GM18951 (cell line): Measurements from ENCODE around the gene CHST15.

Experiments used
- POLR2A ChIP-seq: IDR thresholded peaks from 4 replicates; pipeline ENCODE4 v1.6.1; 2011; ENCODE audit warnings: mild to moderate bottlenecking; ENCODE audit not compliant: insufficient read length, insufficient read depth; ENCODE audit errors: extremely low read depth
- in situ Hi-C: fragments of 300-500 bp; cut with MboI; formaldehyde crosslinking; loops from one replicate; pipeline ENCODE4 v1.12.0; 2022; ENCODE audit warnings: low sequenced_read_pairs, mixed read lengths, inconsistent platforms; ENCODE audit not compliant: unreplicated experiment

Gene CHST15

GRCh38 chr10:124001391-124002148, 91.8 kb downstream of the CHST15 start:
- no peak for TF ChIP-seq POLR2A
- in situ Hi-C loops: no loop called here

GRCh38 chr10:124000792-124001201, 92.6 kb downstream of the CHST15 start:
- in situ Hi-C loops: no loop called here
- no peak for TF ChIP-seq POLR2A

GRCh38 chr10:123999956-124000615, 93.3 kb downstream of the CHST15 start:
- in situ Hi-C loops: loop anchor here (5.0 kb wide), 1 partner anchor 387 kb away; no protein-coding TSS in a partner anchor
- TF ChIP-seq POLR2A: no peak

GRCh38 chr10:123999261-123999660, 94.1 kb downstream of the CHST15 start:
- in situ Hi-C loops: loop anchor here (5.0 kb wide), 1 partner anchor 388 kb away; no protein-coding TSS in a partner anchor
- TF ChIP-seq POLR2A: no peak

- in situ Hi-C loops: loop anchor here (5.0 kb wide), 1 partner anchor 389 kb away; no protein-coding TSS in a partner anchor
- no peak for TF ChIP-seq POLR2A
These were observed 94.9 kb downstream of the CHST15 start for GRCh38 chr10:123998197-123999141.

- in situ Hi-C loops: loop anchor here (5.0 kb wide), 1 partner anchor 390 kb away; no protein-coding TSS in a partner anchor
- TF ChIP-seq POLR2A: no peak
These were observed 95.8 kb downstream of the CHST15 start for GRCh38 chr10:123997486-123998196.

GRCh38 chr10:123997013-123997412, 96.4 kb downstream of the CHST15 start:
- no peak for TF ChIP-seq POLR2A
- in situ Hi-C loops: loop anchor here (5.0 kb wide), 1 partner anchor 390 kb away; no protein-coding TSS in a partner anchor

- in situ Hi-C loops: loop anchor here (5.0 kb wide), 1 partner anchor 391 kb away; no protein-coding TSS in a partner anchor
These were observed 97.1 kb downstream of the CHST15 start for GRCh38 chr10:123996302-123996701.

GRCh38 chr10:123995461-123996131, 97.8 kb downstream of the CHST15 start:
- in situ Hi-C loops: loop anchor here (5.0 kb wide), 1 partner anchor 392 kb away; no protein-coding TSS in a partner anchor

More at GRCh38 chr10:123996302-123996701, 97.1 kb downstream of the CHST15 start:
- TF ChIP-seq POLR2A: no peak

GRCh38 chr10:123995082-123995460, 98.3 kb downstream of the CHST15 start:
- no peak for TF ChIP-seq POLR2A
- in situ Hi-C loops: loop anchor here (5.0 kb wide), 1 partner anchor 392 kb away; no protein-coding TSS in a partner anchor

More at GRCh38 chr10:123995461-123996131, 97.8 kb downstream of the CHST15 start:
- TF ChIP-seq POLR2A: no peak

GRCh38 chr10:123994417-123995081, 98.8 kb downstream of the CHST15 start:
- in situ Hi-C loops: loop anchor here (5.0 kb wide), 1 partner anchor 393 kb away; no protein-coding TSS in a partner anchor
- no peak for TF ChIP-seq POLR2A
